NCI-H2196 (cell line): ENCODE results near the gene ANKLE1.
"Not testable (repeated sequence)": the region's sequence is repeated elsewhere in the genome, so short reads cannot be mapped to it uniquely, and the experiment has no call there.

Source experiments
- DNase-seq: peaks from one replicate; lab custom pipeline; 2025; ENCODE audit not compliant: unreplicated experiment; lab: John Stamatoyannopoulos, UW

ANKLE1 gene

GRCh38 chr19:17246681-17247425 lies 34.8 kb upstream of the ANKLE1 start:
- DNase-seq: peak; percentile 85

- peak; percentile 61 for DNase-seq
These were observed 33.5 kb upstream of the ANKLE1 start for GRCh38 chr19:17248011-17248776.

DNA sequence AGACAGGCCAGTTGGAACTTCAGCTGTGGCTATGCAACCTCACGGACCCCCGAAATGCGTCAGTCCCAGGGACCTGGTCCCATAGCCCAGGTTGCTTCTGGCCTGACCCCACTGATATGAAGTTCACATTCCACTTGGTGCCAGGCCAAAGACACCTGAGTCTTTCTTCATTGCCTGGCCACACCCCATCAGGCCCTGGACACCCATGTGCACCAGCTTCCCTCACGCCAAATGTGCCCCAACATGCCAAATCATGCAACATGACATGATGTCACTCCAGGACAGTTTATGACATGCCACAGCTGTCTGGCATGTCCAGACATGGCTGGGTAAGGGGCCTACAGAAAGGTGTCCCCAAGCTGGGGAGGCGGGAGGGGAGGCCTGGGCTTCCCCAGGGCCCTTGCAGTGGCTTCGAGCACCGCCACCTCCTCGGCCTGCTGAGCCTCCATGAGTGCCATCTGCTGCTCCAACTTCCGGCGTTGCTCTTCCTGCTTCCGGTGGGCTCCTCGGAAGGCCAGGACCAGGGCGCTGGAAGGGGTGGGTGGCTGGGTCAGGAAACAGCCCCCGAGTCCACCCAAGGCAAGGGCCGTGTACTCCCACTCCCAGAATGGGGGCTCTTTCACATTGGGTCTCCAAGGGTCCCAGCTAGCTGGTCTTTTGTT lies 31.7 kb upstream of the ANKLE1 start:
- DNase-seq: no peak

DNA sequence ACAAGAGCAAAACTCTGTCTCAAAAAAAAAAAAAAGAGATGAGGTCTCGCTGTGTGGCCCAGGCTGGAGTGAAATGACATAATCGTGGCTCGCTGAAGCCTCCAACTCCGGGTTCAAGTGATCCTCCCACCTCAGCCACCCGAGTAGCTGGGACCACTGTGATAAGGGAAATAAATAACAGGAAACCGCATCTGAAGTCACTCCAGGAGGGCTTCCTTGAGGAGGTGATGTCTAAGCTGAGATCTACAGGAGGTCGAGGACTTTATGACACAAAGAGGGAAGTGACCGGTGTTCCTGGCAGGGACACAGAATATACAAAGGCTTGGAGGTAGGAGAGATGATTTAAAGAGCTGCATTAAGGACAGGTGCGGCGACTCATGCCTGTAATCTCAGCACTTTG lies 27.1 kb upstream of the ANKLE1 start:
- DNase-seq: no peak

DNA sequence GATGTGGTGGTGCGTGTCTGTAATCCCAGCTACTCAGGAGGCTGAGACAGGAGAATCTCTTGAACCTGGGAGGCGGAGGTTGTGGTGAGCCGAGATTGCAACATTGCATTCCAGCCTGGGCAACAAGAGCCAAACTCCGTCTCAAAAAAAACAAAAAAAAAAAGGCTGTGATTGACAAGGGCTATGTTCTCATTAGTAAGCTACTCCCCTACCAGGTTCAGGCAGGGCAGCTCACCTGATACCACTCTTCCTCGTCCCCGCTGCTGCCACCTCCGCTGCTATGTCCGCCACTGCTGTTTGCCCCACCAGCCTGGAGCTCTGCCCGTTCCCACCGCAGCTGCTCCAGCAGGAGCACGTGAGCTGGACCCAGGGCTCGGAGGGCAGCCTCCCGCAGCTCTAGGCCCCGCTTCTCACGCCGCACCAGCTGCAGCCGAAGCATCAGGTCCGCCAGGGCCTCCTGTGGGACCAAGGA lies 26.5 kb upstream of the ANKLE1 start:
- DNase-seq: peak; percentile 51

GRCh38 chr19:17256130-17256529 lies 25.6 kb upstream of the ANKLE1 start:
- no peak for DNase-seq

DNA sequence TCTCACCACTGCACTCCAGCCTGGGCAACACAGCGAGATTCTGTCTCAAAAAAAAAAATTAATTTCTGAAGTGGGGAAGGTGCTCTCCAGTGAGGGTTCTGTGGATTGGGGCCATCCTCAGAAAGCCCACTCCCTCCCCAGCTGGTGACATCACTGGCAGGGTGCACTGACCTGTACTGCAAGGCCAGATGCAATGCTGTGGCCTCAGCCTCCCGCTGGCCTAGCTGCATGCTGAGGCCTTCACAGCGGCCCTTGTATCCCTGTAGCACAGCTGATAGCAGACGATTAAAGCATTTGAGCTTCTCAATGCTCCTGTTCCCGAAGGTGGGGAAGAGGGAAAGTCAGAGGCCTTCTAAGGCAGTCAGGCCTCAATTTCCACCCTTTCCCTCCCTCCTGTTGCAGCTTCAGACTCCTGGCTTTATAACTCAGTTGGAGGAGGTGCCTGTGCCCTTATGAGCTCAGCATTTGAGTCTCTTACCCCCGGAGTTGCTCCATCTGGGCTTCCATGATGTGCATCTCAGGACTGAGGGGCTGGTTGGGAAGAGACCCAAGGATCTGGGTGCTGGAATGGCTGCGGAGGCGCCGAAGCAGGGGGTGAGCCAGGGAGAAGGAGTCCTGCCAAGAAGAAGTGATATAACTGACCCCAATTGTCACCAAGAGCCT lies 22.5 kb upstream of the ANKLE1 start:
- peak; percentile 20 for DNase-seq

GRCh38 chr19:17259934-17260333 lies 21.8 kb upstream of the ANKLE1 start:
- DNase-seq: no peak

- peak; percentile 88 for DNase-seq
These were observed 20.8 kb upstream of the ANKLE1 start for GRCh38 chr19:17260842-17261325.

DNA sequence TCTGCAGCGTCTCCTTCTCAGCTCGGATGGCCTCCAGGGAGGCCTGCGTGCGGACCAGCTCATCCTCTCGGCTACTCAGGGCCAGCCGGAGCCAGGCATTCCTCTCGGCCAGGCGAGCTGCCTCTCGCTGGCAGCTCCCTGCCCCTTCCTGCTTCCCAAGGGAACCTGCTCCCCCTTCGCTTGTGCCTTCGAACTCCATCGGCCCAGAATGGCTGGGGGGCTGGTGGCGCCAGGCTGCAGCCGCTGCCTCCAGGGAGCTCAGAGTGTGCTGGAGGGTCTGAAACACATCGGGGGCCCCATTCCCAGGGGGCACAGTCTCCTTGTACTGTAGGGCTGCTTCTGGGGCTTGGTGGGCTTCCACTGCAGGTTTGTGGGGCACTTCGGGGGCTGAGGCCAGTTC lies 19.1 kb upstream of the ANKLE1 start:
- no peak for DNase-seq

DNA sequence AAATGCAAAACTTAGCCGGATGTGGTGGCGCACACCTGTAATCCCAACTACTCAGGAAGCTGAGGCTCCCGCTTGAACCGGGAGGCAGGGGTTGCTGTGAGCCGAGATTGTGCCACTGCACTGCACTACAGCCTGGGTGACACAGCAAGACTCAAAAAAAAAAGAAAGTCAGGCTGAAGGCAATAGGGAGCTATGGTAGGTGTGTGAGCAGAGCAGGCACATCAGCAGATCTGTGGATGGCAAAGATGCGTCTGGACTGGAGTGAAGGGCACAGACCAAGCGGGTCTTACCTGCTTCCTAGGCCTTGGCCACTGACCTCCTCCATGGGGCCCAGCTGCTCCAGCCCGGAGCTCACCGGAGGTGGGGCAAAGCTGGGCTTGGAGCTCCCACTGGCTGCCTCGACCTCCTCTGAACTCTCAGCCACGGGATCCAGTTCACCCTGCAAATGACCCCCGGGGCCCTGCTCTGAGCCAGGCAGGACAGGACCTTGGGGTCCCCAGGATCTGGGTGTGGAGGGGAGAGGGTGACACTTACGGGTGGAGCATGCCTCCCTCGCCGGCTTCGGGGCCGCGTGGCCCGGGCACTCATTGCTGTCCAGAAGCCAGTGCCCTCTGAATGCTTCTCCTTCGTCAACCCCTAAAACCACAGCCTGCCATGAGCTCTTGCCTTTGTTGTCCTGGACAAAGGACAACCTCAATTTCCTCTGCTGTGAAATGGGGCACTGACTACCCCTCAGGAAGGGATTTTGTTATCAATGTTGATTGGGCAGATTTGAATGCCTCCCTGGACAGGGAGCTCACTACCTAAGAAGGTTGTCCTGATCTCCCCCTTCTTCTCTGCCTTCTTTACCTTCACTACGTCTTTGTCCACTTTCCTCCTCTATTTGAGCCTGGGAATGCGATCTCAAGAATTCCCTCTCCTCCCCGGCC lies 17.7 kb upstream of the ANKLE1 start:
- DNase-seq: no peak

- DNase-seq: no peak
These were observed 17.1 kb upstream of the ANKLE1 start, which contains the start of gene USHBP1 for GRCh38 chr19:17264641-17264979. Gene USHBP1, minus strand, starts transcription at chr19:17264745. Its CDS starts 446 bp downstream, at chr19:17264299.

DNA sequence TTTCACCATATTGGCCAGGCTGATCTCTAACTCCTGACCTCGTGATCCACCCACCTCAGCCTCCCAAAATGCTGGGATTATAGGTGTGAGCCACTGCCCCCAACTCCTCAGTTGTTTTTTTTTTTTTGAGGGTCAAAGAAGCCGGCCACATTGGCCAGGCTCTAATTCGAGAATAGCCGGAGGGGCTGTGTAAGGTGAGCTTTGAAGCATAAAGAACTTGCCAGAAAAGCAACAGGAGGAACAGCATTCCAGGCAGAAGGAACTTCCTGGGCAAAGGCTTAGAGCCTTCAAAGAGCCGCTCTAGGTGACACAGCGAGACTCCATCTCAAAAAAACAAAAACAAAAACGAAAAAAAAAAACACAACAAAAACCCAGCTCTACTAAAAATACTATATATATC lies 15.7 kb upstream of the ANKLE1 start:
- no peak for DNase-seq

DNA sequence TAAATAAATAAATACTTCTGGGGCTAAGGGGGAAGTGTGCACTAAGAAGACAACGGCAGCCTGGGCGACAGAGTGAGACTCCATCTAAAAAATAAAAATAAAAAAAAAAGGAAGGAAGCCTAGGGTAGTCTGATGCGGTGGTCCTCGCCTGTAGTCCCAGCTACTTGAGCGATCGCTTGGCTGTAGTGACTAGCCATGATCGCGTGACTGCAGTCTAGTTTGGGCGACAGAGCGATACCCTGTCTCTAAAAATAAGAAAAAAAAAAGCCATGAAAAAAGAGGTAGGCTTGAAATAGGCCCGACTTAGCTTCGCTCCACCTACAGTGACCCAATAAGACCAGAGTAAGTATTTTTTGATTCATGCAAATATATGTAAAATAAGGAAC lies 15.1 kb upstream of the ANKLE1 start:
- no peak for DNase-seq

- DNase-seq: peak; percentile 99
These were observed 14.5 kb upstream of the ANKLE1 start, which contains the start of gene BABAM1 for GRCh38 chr19:17266975-17267788. Gene BABAM1, plus strand, starts transcription at chr19:17267443. Its CDS starts 1,364 bp downstream, at chr19:17268807.

DNA sequence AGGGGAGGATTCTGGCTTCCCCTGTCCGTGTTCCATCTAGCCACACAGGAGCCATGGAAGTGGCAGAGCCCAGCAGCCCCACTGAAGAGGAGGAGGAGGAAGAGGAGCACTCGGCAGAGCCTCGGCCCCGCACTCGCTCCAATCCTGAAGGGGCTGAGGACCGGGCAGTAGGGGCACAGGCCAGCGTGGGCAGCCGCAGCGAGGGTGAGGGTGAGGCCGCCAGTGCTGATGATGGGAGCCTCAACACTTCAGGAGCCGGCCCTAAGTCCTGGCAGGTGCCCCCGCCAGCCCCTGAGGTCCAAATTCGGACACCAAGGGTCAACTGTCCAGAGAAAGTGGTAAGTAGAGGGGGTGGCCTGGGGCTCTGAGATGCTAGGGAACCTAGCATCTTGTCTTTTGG lies 12.9 kb upstream of the ANKLE1 start:
- no peak for DNase-seq

GRCh38 chr19:17274892-17275291 lies 6.8 kb upstream of the ANKLE1 start:
- DNase-seq: not testable (repeated sequence)

- DNase-seq: no peak
These were observed 6.1 kb upstream of the ANKLE1 start for GRCh38 chr19:17275441-17276175.
